GM12878 (cell line): Measurements from ENCODE around the gene RLIM. TPM values are rescaled to one million over a fixed set of nuclear protein-coding genes. Genes with fewer than 3 reads are reported as not detected.
A peak's percentile ranks its signal among the peaks of the same experiment; 100 is the strongest.

Experiments used
- ASH2L ChIP-seq: fragments of 300-600, 200-600 bp; sonication (generic); IDR thresholded peaks from 2 replicates; pipeline ENCODE4 v1.6.1; 2017; ENCODE audit warnings: low read depth, mild to moderate bottlenecking, borderline replicate concordance
- ATF3 ChIP-seq: IDR thresholded peaks from 2 replicates; pipeline ENCODE4 v1.6.1; 2011; ENCODE audit warnings: low read depth, mild to moderate bottlenecking, low read length, moderate library complexity, borderline replicate concordance; ENCODE audit errors: extremely low read depth
- BHLHE40 ChIP-seq, 2 experiments: fragments of 450-650 bp in 1 of 2; IDR thresholded peaks; 2 replicates each; pipeline ENCODE4 v1.6.1; 2011 to 2017; ENCODE audit warnings: low read depth in 2 of 2, borderline replicate concordance in 1 of 2, improper control_type of control experiment in 1 of 2, low read length in 1 of 2, mild to moderate bottlenecking in 1 of 2
- CBFB ChIP-seq: IDR thresholded peaks from 2 replicates; pipeline ENCODE4 v1.6.1; 2016; ENCODE audit warnings: antibody characterized with exemption, low read depth
- CHD4 ChIP-seq: fragments of 200-600 bp; sonication (generic); IDR thresholded peaks from 2 replicates; pipeline ENCODE4 v1.6.1; 2016; ENCODE audit warnings: mild to moderate bottlenecking
- CREB1 ChIP-seq: IDR thresholded peaks from 2 replicates; pipeline ENCODE4 v1.6.1; 2012; ENCODE audit warnings: low read depth, mild to moderate bottlenecking, inconsistent platforms
- EED ChIP-seq: sonication (generic); IDR thresholded peaks from 2 replicates; pipeline ENCODE4 v1.6.1; 2016; ENCODE audit warnings: antibody characterized with exemption, low read depth
- ETV6 ChIP-seq, 2 experiments: fragments of 450-650 bp in 1 of 2; IDR thresholded peaks in 1 of 2; conservative IDR thresholded peaks in 1 of 2; 2 replicates each; pipeline ENCODE4 v1.6.1; 2014; ENCODE audit warnings: antibody characterized with exemption in 1 of 2, borderline replicate concordance in 1 of 2, low read depth in 1 of 2, mild to moderate bottlenecking in 1 of 2, moderate library complexity in 1 of 2
- MTA2 ChIP-seq: fragments of 450-650 bp; IDR thresholded peaks from 2 replicates; pipeline ENCODE4 v1.6.1; 2016; ENCODE audit warnings: low read depth, mild to moderate bottlenecking, moderate library complexity
- MXI1 ChIP-seq: fragments of 150-350 bp; IDR thresholded peaks from 2 replicates; pipeline ENCODE4 v1.6.1; 2011; ENCODE audit warnings: low read depth, mild to moderate bottlenecking, inconsistent platforms, low read length, improper control_type of control experiment
- NFIC ChIP-seq: IDR thresholded peaks from 2 replicates; pipeline ENCODE4 v1.6.1; 2012; ENCODE audit warnings: low read depth, mild to moderate bottlenecking, inconsistent platforms, low read length, moderate library complexity
- NR2C1 ChIP-seq: fragments of 450-650 bp; IDR thresholded peaks from 2 replicates; pipeline ENCODE4 v1.6.1; 2017; ENCODE audit warnings: antibody characterized with exemption, mild to moderate bottlenecking, moderate library complexity
- PAX8 ChIP-seq: fragments of 450-650 bp; IDR thresholded peaks from 2 replicates; pipeline ENCODE4 v1.6.1; 2017; ENCODE audit warnings: mild to moderate bottlenecking, moderate library complexity
- POLR2AphosphoS5 ChIP-seq: IDR thresholded peaks from 2 replicates; pipeline ENCODE4 v1.6.1; 2011; ENCODE audit warnings: mild to moderate bottlenecking, low read length, inconsistent platforms
- TBL1XR1 ChIP-seq: IDR thresholded peaks from 2 replicates; pipeline ENCODE4 v1.6.1; 2012; ENCODE audit warnings: low read depth, low read length, improper control_type of control experiment
- YY1 ChIP-seq: IDR thresholded peaks from 2 replicates; pipeline ENCODE4 v1.6.1; 2011; ENCODE audit warnings: low read depth, mild to moderate bottlenecking, low read length
- ZNF207 ChIP-seq: fragments of 450-650 bp; IDR thresholded peaks from 2 replicates; pipeline ENCODE4 v1.6.1; 2014; ENCODE audit warnings: antibody characterized with exemption, mild to moderate bottlenecking, borderline replicate concordance
- polyA plus RNA-seq, 11 experiments: library from polyadenylated mRNA; depleted of rRNA in 4 of 11; unstranded in 6 of 11; stranded (reverse) in 5 of 11; fragments of >200 nt; fragmentation: Nextera tagmentation in 4 of 11; fragmentation: Illumina TruSeq in 1 of 11; extraction: Ambion mirVana in 4 of 11; extraction: Trizol in 1 of 11; gene quantifications; 1 replicate in 1 of 11; 2 replicates in 10 of 11; pipeline versions ENCODE4 v1.2.1 to v1.2.3, GENCODE V29; 2011 to 2016; ENCODE audit warnings: inconsistent platforms in 2 of 11, missing spikeins in 2 of 11, low read depth in 1 of 11
- total RNA-seq, 4 experiments: library from RNA; depleted of rRNA in 3 of 4; stranded (reverse); fragments of >200 nt in 3 of 4; fragmentation: Illumina TruSeq in 1 of 4; extraction: Trizol in 1 of 4; gene quantifications; 2 replicates each; pipeline versions ENCODE4 v1.2.1 to v1.2.3, GENCODE V29; 2013 to 2021
- TF ChIP-seq, protein P1 (sequence below): IDR thresholded peaks from 2 replicates; pipeline ENCODE4 v1.6.1; 2012; ENCODE audit warnings: low read length, inconsistent platforms
- TF ChIP-seq, protein P2 (sequence below): fragments of 450-650 bp; IDR thresholded peaks from 2 replicates; pipeline ENCODE4 v1.6.1; 2017; ENCODE audit warnings: mild to moderate bottlenecking, low read depth, inconsistent platforms; ENCODE audit not compliant: poor library complexity, severe bottlenecking
- TF ChIP-seq, protein P3 (sequence below): IDR thresholded peaks from 2 replicates; pipeline ENCODE4 v1.6.1; 2011; ENCODE audit warnings: low read depth, low read length, improper control_type of control experiment, borderline replicate concordance
- TF ChIP-seq, protein P4 (sequence below): fragments of 450-650 bp; formaldehyde crosslinking; IDR thresholded peaks from 2 replicates; pipeline ENCODE4 v1.4.0; 2022; ENCODE audit warnings: mild to moderate bottlenecking, moderate library complexity

Gene RLIM
- total and polyA plus RNA-seq, 10 of the 15 experiments (the other 5 are each of a cell fraction or from before 2014, with no cell fraction given) = 4.0 to 33.9 (median 15.1) TPM

GRCh38 chrX:74614093-74614909 is at the start of gene RLIM (continued):
- TF ChIP-seq, protein P1, sequence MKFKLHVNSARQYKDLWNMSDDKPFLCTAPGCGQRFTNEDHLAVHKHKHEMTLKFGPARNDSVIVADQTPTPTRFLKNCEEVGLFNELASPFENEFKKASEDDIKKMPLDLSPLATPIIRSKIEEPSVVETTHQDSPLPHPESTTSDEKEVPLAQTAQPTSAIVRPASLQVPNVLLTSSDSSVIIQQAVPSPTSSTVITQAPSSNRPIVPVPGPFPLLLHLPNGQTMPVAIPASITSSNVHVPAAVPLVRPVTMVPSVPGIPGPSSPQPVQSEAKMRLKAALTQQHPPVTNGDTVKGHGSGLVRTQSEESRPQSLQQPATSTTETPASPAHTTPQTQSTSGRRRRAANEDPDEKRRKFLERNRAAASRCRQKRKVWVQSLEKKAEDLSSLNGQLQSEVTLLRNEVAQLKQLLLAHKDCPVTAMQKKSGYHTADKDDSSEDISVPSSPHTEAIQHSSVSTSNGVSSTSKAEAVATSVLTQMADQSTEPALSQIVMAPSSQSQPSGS = 0 out of 2 replicates have a peak, but pooled peaks have one; percentile 25
- TF ChIP-seq MTA2 (peak; percentile 37; the same call in 1 of the 2 replicates), BHLHE40 (IDR thresholded peaks at IDR 0.05; ENCODE audit: borderline replicate concordance in 1 of 2, low read depth in 2 of 2, low read length in 1 of 2) (peak; percentile 52 to 53; a peak in 1 of 4 replicates), CHD4 (no peak), EED (peak; percentile 89), NR2C1 (no peak), CBFB (peak; percentile 52; the same call in 1 of the 2 replicates), CREB1 (peak; percentile 84), POLR2AphosphoS5 (peak; percentile 77), ATF3 (no peak), NFIC (peak; percentile 61), MXI1 (no peak), YY1 (peak; percentile 92), TBL1XR1 (0 out of 2 replicates have a peak, but pooled peaks have one; percentile 45), ZNF207 (0 out of 2 replicates have a peak, but pooled peaks have one; percentile 50), ETV6 (conservative IDR thresholded peaks at IDR 0.05 in 1 of 2, IDR thresholded peaks at IDR 0.05 in 1 of 2; ENCODE audit: borderline replicate concordance in 1 of 2, low read depth in 1 of 2) (peak in 1 of 2 experiments; percentile 82; a peak in 2 of 4 replicates), PAX8 (no peak), ASH2L (no peak)
- TF ChIP-seq, protein P2, sequence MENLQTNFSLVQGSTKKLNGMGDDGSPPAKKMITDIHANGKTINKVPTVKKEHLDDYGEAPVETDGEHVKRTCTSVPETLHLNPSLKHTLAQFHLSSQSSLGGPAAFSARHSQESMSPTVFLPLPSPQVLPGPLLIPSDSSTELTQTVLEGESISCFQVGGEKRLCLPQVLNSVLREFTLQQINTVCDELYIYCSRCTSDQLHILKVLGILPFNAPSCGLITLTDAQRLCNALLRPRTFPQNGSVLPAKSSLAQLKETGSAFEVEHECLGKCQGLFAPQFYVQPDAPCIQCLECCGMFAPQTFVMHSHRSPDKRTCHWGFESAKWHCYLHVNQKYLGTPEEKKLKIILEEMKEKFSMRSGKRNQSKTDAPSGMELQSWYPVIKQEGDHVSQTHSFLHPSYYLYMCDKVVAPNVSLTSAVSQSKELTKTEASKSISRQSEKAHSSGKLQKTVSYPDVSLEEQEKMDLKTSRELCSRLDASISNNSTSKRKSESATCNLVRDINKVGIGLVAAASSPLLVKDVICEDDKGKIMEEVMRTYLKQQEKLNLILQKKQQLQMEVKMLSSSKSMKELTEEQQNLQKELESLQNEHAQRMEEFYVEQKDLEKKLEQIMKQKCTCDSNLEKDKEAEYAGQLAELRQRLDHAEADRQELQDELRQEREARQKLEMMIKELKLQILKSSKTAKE = peak; percentile 38
- TF ChIP-seq, protein P3, sequence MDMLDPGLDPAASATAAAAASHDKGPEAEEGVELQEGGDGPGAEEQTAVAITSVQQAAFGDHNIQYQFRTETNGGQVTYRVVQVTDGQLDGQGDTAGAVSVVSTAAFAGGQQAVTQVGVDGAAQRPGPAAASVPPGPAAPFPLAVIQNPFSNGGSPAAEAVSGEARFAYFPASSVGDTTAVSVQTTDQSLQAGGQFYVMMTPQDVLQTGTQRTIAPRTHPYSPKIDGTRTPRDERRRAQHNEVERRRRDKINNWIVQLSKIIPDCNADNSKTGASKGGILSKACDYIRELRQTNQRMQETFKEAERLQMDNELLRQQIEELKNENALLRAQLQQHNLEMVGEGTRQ = peak; percentile 14; the same call in 1 of the 2 replicates
- TF ChIP-seq, protein P4, sequence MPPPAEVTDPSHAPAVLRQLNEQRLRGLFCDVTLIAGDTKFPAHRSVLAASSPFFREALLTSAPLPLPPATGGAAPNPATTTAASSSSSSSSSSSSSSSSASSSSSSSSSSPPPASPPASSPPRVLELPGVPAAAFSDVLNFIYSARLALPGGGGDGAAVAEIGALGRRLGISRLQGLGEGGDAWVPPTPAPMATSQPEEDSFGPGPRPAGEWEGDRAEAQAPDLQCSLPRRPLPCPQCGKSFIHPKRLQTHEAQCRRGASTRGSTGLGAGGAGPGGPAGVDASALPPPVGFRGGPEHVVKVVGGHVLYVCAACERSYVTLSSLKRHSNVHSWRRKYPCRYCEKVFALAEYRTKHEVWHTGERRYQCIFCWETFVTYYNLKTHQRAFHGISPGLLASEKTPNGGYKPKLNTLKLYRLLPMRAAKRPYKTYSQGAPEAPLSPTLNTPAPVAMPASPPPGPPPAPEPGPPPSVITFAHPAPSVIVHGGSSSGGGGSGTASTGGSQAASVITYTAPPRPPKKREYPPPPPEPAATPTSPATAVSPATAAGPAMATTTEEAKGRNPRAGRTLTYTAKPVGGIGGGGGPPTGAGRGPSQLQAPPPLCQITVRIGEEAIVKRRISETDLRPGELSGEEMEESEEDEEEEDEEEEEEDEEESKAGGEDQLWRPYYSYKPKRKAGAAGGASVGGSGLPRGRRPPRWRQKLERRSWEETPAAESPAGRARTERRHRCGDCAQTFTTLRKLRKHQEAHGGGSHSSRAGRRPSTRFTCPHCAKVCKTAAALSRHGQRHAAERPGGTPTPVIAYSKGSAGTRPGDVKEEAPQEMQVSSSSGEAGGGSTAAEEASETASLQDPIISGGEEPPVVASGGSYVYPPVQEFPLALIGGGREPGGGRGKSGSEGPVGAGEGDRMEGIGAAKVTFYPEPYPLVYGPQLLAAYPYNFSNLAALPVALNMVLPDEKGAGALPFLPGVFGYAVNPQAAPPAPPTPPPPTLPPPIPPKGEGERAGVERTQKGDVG (CRISPR knock-in tag) = no peak
